ENCODE results near the gene SLC35F4.
A peak's percentile ranks its signal among the peaks of the same experiment; 100 is the strongest.

SLC35F4 gene

DNA sequence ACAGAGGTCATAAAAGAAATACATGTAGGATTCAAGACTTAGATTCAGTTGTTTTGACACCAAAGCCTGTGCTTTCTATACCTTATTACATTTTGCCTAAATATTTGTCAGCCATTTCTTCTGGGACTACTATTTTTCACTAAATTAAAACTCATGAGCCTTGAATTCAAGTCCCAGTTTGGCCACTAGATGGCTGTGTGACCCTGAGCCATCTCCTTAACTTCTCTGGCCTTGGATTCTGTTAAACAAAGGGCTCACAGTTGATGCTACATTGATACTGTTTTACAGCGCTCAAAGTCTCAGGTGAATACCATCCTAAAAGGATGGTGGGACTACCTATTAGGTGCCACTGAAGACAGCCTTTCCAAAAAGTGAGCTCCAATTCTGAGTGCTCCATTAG is 332.7 kb downstream of the SLC35F4 start:
- peak in 9 of 56 donors; percentile 0 to 39 (median 3) for DNase-seq

DNA sequence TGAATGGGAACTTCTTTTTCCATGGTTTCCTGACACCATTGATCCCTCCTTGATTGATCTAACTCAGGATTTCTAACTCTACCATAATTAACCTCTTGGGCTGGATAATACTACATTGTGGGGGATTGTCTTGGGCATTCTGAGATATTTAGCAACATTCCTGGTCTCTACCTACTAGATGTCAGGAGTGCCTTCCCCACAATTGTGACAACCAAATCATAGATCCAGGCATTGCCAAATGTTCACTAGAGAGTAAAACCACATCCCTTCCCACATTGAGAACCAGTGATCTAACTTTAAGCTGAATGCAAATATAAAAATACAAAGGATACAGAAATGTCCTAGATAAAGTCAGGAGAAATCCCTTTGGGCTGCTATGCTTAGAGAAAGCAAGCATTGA is 335.3 kb downstream of the SLC35F4 start:
- no peak for DNase-seq

DNA sequence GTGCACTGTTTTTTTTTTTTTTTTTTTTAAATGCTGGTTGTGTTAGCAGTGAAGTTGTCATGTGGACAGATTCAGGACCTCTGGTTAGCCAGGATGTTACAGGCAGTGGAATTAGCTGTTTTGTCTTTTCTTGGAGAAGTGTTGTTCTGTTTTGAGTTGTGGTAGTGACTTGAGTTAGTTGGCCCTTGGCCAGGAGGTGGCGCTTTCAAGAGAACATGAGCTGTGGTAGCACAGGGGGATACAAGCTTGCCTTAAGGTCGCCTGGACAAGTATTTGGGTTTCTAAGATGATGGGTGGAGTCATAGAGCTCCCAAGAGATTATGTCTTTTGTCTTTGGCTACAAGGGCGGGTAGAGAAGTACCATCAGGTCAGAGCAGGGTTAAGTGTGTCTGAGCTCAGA is 338.9 kb downstream of the SLC35F4 start:
- no peak for DNase-seq

DNA sequence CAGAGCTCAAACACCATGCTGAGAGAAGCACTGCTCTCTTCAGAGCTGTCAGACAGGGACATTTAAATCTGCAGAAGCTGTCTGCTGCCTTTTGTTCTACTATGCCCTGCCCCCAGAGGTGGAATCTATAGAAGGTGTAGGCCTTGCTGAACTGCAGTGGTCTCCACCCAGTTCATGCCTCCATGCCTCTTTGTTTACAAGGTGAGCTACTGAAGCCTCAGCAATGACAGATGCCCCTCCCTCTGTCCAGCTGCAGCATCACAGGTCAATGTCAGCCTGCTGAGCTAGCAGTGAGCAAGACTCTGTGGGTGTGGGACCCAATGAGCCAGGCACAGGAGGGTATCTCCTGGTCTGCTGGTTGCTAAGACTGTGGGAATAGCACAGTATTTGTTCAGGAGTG is 346.8 kb downstream of the SLC35F4 start:
- DNase-seq, result no peak
